Stomach (tissue), 9 donors: ENCODE results near the gene CD52. TPM values are rescaled to one million over a fixed set of nuclear protein-coding genes. Genes with fewer than 3 reads are reported as not detected.

Experiments
- DNase-seq, 2 donors: peaks; one replicate each; pipeline versions ENCODE4 v3.0.0 to v3.0.0-alpha.2; 2013 to 2019
- H3K27ac ChIP-seq, 5 donors: fragments of 200-600 bp in 4 of 5; sonication (generic) in 4 of 5; one replicate each; pipeline ENCODE4 v1.5.1; 2013 to 2019; ENCODE audit warnings: mild to moderate bottlenecking in 1 of 5, moderate library complexity in 1 of 5
- H3K27me3 ChIP-seq, 3 donors: fragments of 200-600 bp; sonication (generic); one replicate each; pipeline ENCODE4 v1.5.1; 2017 to 2019; ENCODE audit warnings: mixed run types in 1 of 3
- H3K36me3 ChIP-seq, 4 donors: fragments of 200-600 bp; sonication (generic); 1 replicate in 3 of 4; 2 replicates in 1 of 4; pipeline ENCODE4 v1.5.1; 2016 to 2019
- H3K4me1 ChIP-seq, 4 donors: fragments of 200-600 bp; sonication (generic); one replicate each; pipeline ENCODE4 v1.5.1; 2016 to 2019
- H3K4me3 ChIP-seq, 4 donors: fragments of 200-600 bp; sonication (generic) in 3 of 4; one replicate each; pipeline ENCODE4 v1.5.1; 2016 to 2019; ENCODE audit warnings: mild to moderate bottlenecking in 1 of 4
- H3K9me3 ChIP-seq, 4 donors: fragments of 200-600 bp; sonication (generic); one replicate each; pipeline ENCODE4 v1.5.1; 2016 to 2019
- EP300 ChIP-seq: sonication (generic); formaldehyde crosslinking; IDR thresholded peaks from one replicate; pipeline ENCODE4 v1.6.1; 2017; ENCODE audit warnings: antibody characterized with exemption
- POLR2A ChIP-seq, 4 donors: fragments of 450-650 bp; IDR thresholded peaks; one replicate each; pipeline ENCODE4 v1.6.1; 2016; ENCODE audit warnings: antibody characterized with exemption in 4 of 4, control low read depth in 2 of 4, mild to moderate bottlenecking in 1 of 4, moderate library complexity in 1 of 4
- POLR2AphosphoS5 ChIP-seq, 3 donors: sonication (generic); formaldehyde crosslinking; IDR thresholded peaks; one replicate each; pipeline ENCODE4 v1.6.1; 2016; ENCODE audit warnings: antibody characterized with exemption in 3 of 3
- WGBS, 5 donors: extraction: QIAGEN DNeasy Blood & Tissue Kit in 3 of 5; methylation state at CpG; one replicate each; pipeline versions ENCODE4 v1.1.5 to v1.1.7; 2013 to 2018; 5-methylcytosine and 5-hydroxymethylcytosine counted together
- intact Hi-C: fragments of 100-400 bp; cut with DNase I; formaldehyde crosslinking; loops from one replicate; pipeline ENCODE4 v1.15.1; 2023; ENCODE audit warnings: low total_unique reads
- polyA plus RNA-seq, 3 donors: library from polyadenylated mRNA; stranded (reverse); fragments of 200-250 nt; gene quantifications; one replicate each; pipeline ENCODE4 v1.2.3, GENCODE V29; 2013
- total RNA-seq, 5 donors: library from RNA; depleted of rRNA; stranded (reverse); fragments of >200 nt; gene quantifications; one replicate each; pipeline versions ENCODE4 v1.1.0 to v1.2.3, GENCODE V29; 2014 to 2016
- TF ChIP-seq, protein P1 (sequence below), 7 experiments: fragments of 450-650 bp in 4 of 7; fragments of 200-600 bp in 3 of 7; sonication (generic) in 3 of 7; IDR thresholded peaks; one replicate each; pipeline ENCODE4 v1.5.1; 2016 to 2019; ENCODE audit warnings: antibody characterized with exemption in 7 of 7, control low read depth in 2 of 7, mild to moderate bottlenecking in 1 of 7
- donor health status: healthy with polysubstance abuse.
- donor health status: Bipolar disorder and iron deficiency.
- donor health status: healthy.

The CD52 gene
- total and polyA plus RNA-seq, 8 donors: 5.1 to 68.2 (median 21.2) TPM; not detected in 2

DNA sequence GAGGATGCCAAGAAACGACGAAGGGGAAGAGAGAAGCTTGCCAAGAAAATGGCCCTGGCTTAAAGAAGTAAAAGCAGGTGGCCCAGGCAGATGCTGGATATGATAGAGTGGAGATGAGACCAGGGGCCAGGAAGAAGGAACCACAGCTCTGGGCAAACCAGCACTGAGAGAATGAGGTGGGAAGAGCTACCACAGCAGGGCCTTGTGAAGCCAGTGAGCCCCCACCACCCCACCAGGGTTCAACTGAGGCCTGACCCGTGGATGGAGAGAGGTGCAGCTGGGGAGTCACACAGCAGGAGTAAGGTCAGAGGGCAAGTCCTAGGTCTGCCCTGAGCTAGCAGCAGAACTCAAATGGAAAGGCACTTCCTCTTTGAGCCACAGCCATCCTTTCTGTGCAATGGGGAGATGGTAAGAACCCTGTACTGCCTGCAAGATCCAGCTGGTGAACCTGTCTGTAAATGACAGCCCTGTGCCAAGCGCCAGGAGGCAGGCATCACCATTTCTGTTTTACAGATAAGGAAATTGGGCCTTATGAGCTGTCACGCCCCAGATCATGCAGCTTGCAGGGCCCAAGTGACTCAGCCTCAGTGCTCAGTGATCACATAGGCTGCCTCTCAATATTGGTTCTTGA, 29.3 kb upstream of the CD52 start:
- Histone ChIP-seq H3K4me3 (no peak overlapping the region), H3K27ac (peak overlapping the region; percentile 6 to 100 (median 67)), H3K36me3 (no peaks in the 10 kb centered on the region), H3K9me3 (no peaks in the 10 kb centered on the region), H3K27me3 (no peaks in the 10 kb centered on the region), H3K4me1 (peaks cover 30 to 89% (median 45%) of the 10 kb centered on the region in 4 donors)
- 41 to 62% (median 47%) methylated on average over 5 of the region's 5 CpGs for WGBS, 5 donors
- TF ChIP-seq POLR2A (IDR thresholded peaks at IDR 0.05) (no peak), EP300 (no peak), POLR2AphosphoS5 (IDR thresholded peaks at IDR 0.05) (no peak)
- TF ChIP-seq, protein P1, sequence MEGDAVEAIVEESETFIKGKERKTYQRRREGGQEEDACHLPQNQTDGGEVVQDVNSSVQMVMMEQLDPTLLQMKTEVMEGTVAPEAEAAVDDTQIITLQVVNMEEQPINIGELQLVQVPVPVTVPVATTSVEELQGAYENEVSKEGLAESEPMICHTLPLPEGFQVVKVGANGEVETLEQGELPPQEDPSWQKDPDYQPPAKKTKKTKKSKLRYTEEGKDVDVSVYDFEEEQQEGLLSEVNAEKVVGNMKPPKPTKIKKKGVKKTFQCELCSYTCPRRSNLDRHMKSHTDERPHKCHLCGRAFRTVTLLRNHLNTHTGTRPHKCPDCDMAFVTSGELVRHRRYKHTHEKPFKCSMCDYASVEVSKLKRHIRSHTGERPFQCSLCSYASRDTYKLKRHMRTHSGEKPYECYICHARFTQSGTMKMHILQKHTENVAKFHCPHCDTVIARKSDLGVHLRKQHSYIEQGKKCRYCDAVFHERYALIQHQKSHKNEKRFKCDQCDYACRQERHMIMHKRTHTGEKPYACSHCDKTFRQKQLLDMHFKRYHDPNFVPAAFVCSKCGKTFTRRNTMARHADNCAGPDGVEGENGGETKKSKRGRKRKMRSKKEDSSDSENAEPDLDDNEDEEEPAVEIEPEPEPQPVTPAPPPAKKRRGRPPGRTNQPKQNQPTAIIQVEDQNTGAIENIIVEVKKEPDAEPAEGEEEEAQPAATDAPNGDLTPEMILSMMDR (IDR thresholded peaks at IDR 0.05): no peak
- peak in 1 of 2 donors; percentile 24 for DNase-seq
- intact Hi-C loops: loop anchor here (5.0 kb wide), 1 partner anchor 34 kb away; no protein-coding TSS in a partner anchor

GRCh38 chr1:26289158-26290059, 28.3 kb upstream of the CD52 start:
- peaks cover 0 to 5% (median 0%) of the 10 kb centered on the region in 4 donors for H3K36me3 ChIP-seq
- DNase-seq: peak; percentile 46 to 64

DNA sequence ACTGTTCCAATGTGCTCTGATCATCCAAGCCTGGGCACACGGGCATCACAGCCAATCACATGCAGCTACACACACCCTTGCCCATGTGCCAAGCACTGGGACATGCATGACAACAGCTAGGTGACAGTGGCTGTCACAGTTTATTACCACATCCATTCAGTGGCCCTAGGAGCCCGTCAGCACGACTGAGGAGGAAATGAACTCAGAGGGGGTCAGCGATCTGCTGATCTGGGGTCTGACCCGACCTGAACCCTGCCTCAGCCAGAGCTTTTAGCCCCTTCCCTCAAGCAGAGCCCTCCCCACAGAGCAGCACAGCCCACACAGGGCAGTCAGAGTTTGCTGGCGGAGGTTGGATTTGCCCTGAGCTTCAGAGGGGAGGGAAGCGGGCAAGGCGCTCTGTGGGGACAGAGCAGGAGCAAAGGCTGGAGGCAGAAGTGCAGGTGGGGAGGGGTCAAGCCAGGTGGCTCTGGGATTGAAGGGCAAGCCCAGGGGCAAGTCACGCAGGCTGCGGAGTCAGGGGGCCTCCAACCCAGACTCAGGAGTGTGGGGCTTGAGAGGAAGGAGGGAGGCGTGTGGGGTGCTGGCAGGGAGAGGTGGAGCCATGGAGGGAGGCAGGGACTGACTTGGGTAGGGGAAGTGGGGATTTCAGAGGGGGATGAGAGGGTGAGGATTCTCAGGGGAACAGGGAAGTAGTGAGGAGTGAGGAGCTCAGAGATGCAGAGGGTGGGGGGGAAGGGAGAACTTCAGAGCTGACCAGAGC, 27.5 kb upstream of the CD52 start:
- 70 to 91% (median 74%) methylated on average over 9 to 11 of the region's 11 CpGs for WGBS, 5 donors

More at GRCh38 chr1:26289158-26290059, 28.3 kb upstream of the CD52 start:
- Histone ChIP-seq H3K27me3 (no peaks in the 10 kb centered on the region), H3K27ac (peak overlapping the region in 4 of 5 donors; percentile 61 to 100 (median 69)), H3K9me3 (no peaks in the 10 kb centered on the region), H3K4me1 (peaks cover 24 to 79% (median 38%) of the 10 kb centered on the region in 4 donors), H3K4me3 (no peak overlapping the region)
- 79 to 89% (median 86%) methylated on average over 14 to 21 of the region's 21 CpGs for WGBS, 5 donors
- TF ChIP-seq EP300 (no peak), POLR2AphosphoS5 (IDR thresholded peaks at IDR 0.05) (no peak), POLR2A (IDR thresholded peaks at IDR 0.05) (no peak)
- TF ChIP-seq, protein P1 (IDR thresholded peaks at IDR 0.05): no peak
- intact Hi-C loops: loop anchor here (5.0 kb wide), 1 partner anchor 33 kb away; no protein-coding TSS in a partner anchor

More for the DNA sequence above, 27.5 kb upstream of the CD52 start:
- peaks cover 15 to 70% (median 29%) of the 10 kb centered on the region in 4 donors for H3K4me1 ChIP-seq
- TF ChIP-seq, protein P1 (IDR thresholded peaks at IDR 0.05): no peak
- TF ChIP-seq POLR2A (IDR thresholded peaks at IDR 0.05) (no peak), EP300 (no peak), POLR2AphosphoS5 (IDR thresholded peaks at IDR 0.05) (no peak)
- H3K9me3 ChIP-seq: no peaks in the 10 kb centered on the region
- no peaks in the 10 kb centered on the region for H3K27me3 ChIP-seq
- intact Hi-C loops: no loop called here
- no peak overlapping the region for H3K4me3 ChIP-seq
- H3K27ac ChIP-seq: peak overlapping the region; percentile 41 to 100 (median 67)
- peaks cover 0 to 5% (median 1%) of the 10 kb centered on the region in 4 donors for H3K36me3 ChIP-seq
- peak in 1 of 2 donors; percentile 19 for DNase-seq
